ENCODE measurements around the gene RPLP2. TPM values are rescaled to one million over a fixed set of nuclear protein-coding genes. Genes with fewer than 3 reads are reported as not detected.

Gene RPLP2
- polyA plus RNA-seq, 1 experiment, result 1,199 TPM

GRCh38 chr11:849951-850774 is 40.4 kb downstream of the RPLP2 start:
- ChIA-PET POLR2A (no interaction called here), CTCF (interaction anchor here (0.6 to 1.8 kb wide), 4 partner anchors 10 to 101 kb away, joined by 3 to 7 read pairs (median 4); no protein-coding TSS in a partner anchor)
- peak overlapping the region; percentile 15 for H3K4me3 ChIP-seq (ENCODE audit: low read depth, low read length)
- H3K36me3 ChIP-seq (ENCODE audit: control insufficient read depth, insufficient read depth, low read length), result peaks cover 6% of the 10 kb centered on the region
- no peak for TF ChIP-seq CTCF (IDR thresholded peaks at IDR 0.05; ENCODE audit: insufficient read depth, low read depth, low read length)
- DNase-seq (ENCODE audit: low read depth), result no peak
- no peaks in the 10 kb centered on the region for H3K27me3 ChIP-seq (ENCODE audit: control insufficient read depth, insufficient read depth, low read length)

- POLR2A ChIA-PET, result no interaction called here
- no peak for DNase-seq (ENCODE audit: low read depth)
- peak; percentile 18; the same call in 1 of the 2 replicates for TF ChIP-seq CTCF (IDR thresholded peaks at IDR 0.05; ENCODE audit: insufficient read depth, low read depth, low read length)
- no peaks in the 10 kb centered on the region for H3K27me3 ChIP-seq (ENCODE audit: control insufficient read depth, insufficient read depth, low read length)
- H3K36me3 ChIP-seq (ENCODE audit: control insufficient read depth, insufficient read depth, low read length), result peaks cover 9% of the 10 kb centered on the region
- CTCF ChIA-PET, result no interaction called here
- no peak overlapping the region for H3K4me3 ChIP-seq (ENCODE audit: low read depth, low read length)
Measured at GRCh38 chr11:850775-851763, 41.3 kb downstream of the RPLP2 start.

GRCh38 chr11:852762-853161 is 43.0 kb downstream of the RPLP2 start:
- no peak for TF ChIP-seq CTCF (IDR thresholded peaks at IDR 0.05; ENCODE audit: insufficient read depth, low read depth, low read length)
- CTCF ChIA-PET, result no interaction called here
- H3K27me3 ChIP-seq (ENCODE audit: control insufficient read depth, insufficient read depth, low read length), result no peaks in the 10 kb centered on the region
- DNase-seq (ENCODE audit: low read depth), result no peak
- H3K4me3 ChIP-seq (ENCODE audit: low read depth, low read length), result no peak overlapping the region
- peaks cover 9% of the 10 kb centered on the region for H3K36me3 ChIP-seq (ENCODE audit: control insufficient read depth, insufficient read depth, low read length)
- POLR2A ChIA-PET, result no interaction called here

- DNase-seq (ENCODE audit: low read depth), result no peak
- Histone ChIP-seq H3K4me3 (ENCODE audit: low read depth, low read length) (no peak overlapping the region), H3K36me3 (ENCODE audit: control insufficient read depth, insufficient read depth, low read length) (peaks cover 9% of the 10 kb centered on the region), H3K27me3 (ENCODE audit: control insufficient read depth, insufficient read depth, low read length) (no peaks in the 10 kb centered on the region)
- POLR2A ChIA-PET, result no interaction called here
- no peak for TF ChIP-seq CTCF (IDR thresholded peaks at IDR 0.05; ENCODE audit: insufficient read depth, low read depth, low read length)
- CTCF ChIA-PET, result interaction anchor here (0.6 to 1.2 kb wide), 2 partner anchors 11 to 198 kb away, joined by 3 read pairs; no protein-coding TSS in a partner anchor
Measured at GRCh38 chr11:853682-854448, 44.1 kb downstream of the RPLP2 start.

All from BJ (cell line).